ENCODE results near the gene PBX1.

PBX1 gene

GRCh38 chr1:164564378-164564777 is 5.4 kb downstream of the PBX1 start:
- DNase-seq, result no peak

GRCh38 chr1:164565357-164565756 is 6.4 kb downstream of the PBX1 start:
- no peak for DNase-seq

GRCh38 chr1:164567774-164568173 is 8.8 kb downstream of the PBX1 start:
- DNase-seq, result no peak

GRCh38 chr1:164569241-164569640 is 10.3 kb downstream of the PBX1 start:
- no peak for DNase-seq

GRCh38 chr1:164569866-164570265 is 10.9 kb downstream of the PBX1 start:
- no peak for DNase-seq

GRCh38 chr1:164571333-164571732 is 12.3 kb downstream of the PBX1 start:
- DNase-seq, result no peak

- no peak for DNase-seq
Measured at GRCh38 chr1:164575356-164575886, 16.4 kb downstream of the PBX1 start.

- DNase-seq, result no peak
Measured at GRCh38 chr1:164576291-164577271, 17.6 kb downstream of the PBX1 start.

GRCh38 chr1:164577291-164577690 is 18.3 kb downstream of the PBX1 start:
- DNase-seq, result no peak

- no peak for DNase-seq
Measured at GRCh38 chr1:164578479-164579200, 19.7 kb downstream of the PBX1 start.

- no peak for DNase-seq
Measured at GRCh38 chr1:164579381-164579780, 20.4 kb downstream of the PBX1 start.

- DNase-seq, result no peak
Measured at GRCh38 chr1:164581762-164582161, 22.8 kb downstream of the PBX1 start.

- DNase-seq, result no peak
Measured at GRCh38 chr1:164583196-164583595, 24.2 kb downstream of the PBX1 start.

- DNase-seq, result no peak
Measured at GRCh38 chr1:164583835-164584539, 25.0 kb downstream of the PBX1 start.

GRCh38 chr1:164586591-164586990 is 27.6 kb downstream of the PBX1 start:
- no peak for DNase-seq

- no peak for DNase-seq
Measured at GRCh38 chr1:164587617-164588501, 28.9 kb downstream of the PBX1 start.

- DNase-seq, result no peak
Measured at GRCh38 chr1:164588516-164589341, 29.7 kb downstream of the PBX1 start.

- no peak for DNase-seq
Measured at GRCh38 chr1:164589408-164589807, 30.4 kb downstream of the PBX1 start.

- DNase-seq, result no peak
Measured at GRCh38 chr1:164589961-164590507, 31.1 kb downstream of the PBX1 start.

- no peak for DNase-seq
Measured at GRCh38 chr1:164590592-164590991, 31.6 kb downstream of the PBX1 start.

GRCh38 chr1:164591858-164592257 is 32.9 kb downstream of the PBX1 start:
- DNase-seq, result no peak

Measured in NCI-H748 treated with DMSO at 0.1 percent for 48 hours (cell line).